22Rv1 (cell line): ENCODE results near the gene CHKA.

ENCODE experiments used
- H3K27ac ChIP-seq: fragments of 450-650 bp; 2 replicates; pipeline ENCODE4 v1.5.1; 2017
- CTCF ChIP-seq: fragments of 450-650 bp; IDR thresholded peaks from 2 replicates; pipeline ENCODE4 v1.5.1; 2017; ENCODE audit warnings: mild to moderate bottlenecking
- ZFX ChIP-seq: fragments of 450-650 bp; IDR thresholded peaks from 2 replicates; pipeline ENCODE4 v1.6.1; 2017; ENCODE audit warnings: antibody characterized with exemption, borderline replicate concordance

The CHKA gene

GRCh38 chr11:68056317-68057285 is 64.6 kb downstream of the CHKA start:
- H3K27ac ChIP-seq: no peak overlapping the region
- TF ChIP-seq ZFX (no peak), CTCF (no peak)

- TF ChIP-seq ZFX (no peak), CTCF (no peak)
- H3K27ac ChIP-seq: no peak overlapping the region
Observed at GRCh38 chr11:68053981-68054812, 67.0 kb downstream of the CHKA start.

- no peak overlapping the region for H3K27ac ChIP-seq
- TF ChIP-seq CTCF: no peak
- no peak for TF ChIP-seq ZFX
Observed at GRCh38 chr11:68053117-68053516, 68.1 kb downstream of the CHKA start.

GRCh38 chr11:68052137-68052873 is 68.9 kb downstream of the CHKA start:
- no peak overlapping the region for H3K27ac ChIP-seq
- TF ChIP-seq ZFX: no peak

- TF ChIP-seq CTCF (no peak), ZFX (no peak)
- no peak overlapping the region for H3K27ac ChIP-seq
Observed at GRCh38 chr11:68051191-68052136, 69.7 kb downstream of the CHKA start.

- no peak for TF ChIP-seq ZFX
- TF ChIP-seq CTCF: no peak
- H3K27ac ChIP-seq: no peak overlapping the region
Observed at GRCh38 chr11:68050371-68050841, 70.8 kb downstream of the CHKA start.
